ENCODE results near the gene PCK2.

The PCK2 gene

DNA sequence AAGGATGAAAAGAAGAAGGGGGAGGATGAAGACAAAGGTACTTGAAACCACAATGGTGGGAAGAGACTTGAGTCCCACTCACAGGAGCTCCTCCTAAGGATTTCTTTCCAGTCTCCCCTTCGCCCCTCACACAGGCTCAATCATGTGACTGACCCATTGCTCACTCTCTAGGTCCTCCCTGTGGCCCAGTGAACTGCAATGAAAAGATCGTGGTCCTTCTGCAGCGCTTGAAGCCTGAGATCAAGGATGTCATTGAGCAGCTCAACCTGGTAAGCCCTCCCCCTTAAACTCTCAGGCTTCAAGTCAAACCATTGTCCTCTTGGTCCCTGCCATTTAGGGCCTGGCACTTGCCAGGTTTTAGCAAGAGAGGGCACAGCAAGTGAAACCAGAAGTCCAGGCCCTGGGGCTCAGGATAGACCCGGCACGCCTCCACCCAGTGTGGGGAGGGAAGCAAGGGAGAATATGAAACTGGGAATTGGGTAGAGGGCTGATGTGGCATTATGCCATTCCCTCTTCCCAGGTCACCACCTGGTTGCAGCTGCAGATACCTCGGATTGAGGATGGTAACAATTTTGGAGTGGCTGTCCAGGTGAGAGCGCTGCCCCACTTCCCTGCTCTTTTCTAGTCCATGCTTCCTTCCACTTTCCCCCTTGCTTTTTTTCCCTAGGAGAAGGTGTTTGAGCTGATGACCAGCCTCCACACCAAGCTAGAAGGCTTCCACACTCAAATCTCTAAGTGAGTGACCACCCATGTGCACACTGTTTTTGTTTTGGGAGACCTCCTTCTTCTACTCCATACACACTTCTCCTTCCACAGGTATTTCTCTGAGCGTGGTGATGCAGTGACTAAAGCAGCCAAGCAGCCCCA lies 43.7 kb downstream of the PCK2 start:
- Histone ChIP-seq H3K9me3 (replicated peaks in 1 of 2; ENCODE audit: control insufficient read depth in 2 of 2, insufficient read depth in 1 of 2, low read depth in 1 of 2, low read length in 2 of 2) (no peaks in the 10 kb centered on the region), H3K23ac (ENCODE audit: low read depth, low read length, poor library complexity) (peak overlapping the region; percentile 85), H3K36me3 (replicated peaks in 1 of 2; ENCODE audit: control insufficient read depth in 2 of 2, insufficient read depth in 2 of 2, low read length in 2 of 2) (peaks cover 20 to 35% of the 10 kb centered on the region in 2 donors), H3K9ac (ENCODE audit: low read depth, low read length, poor library complexity) (no peak overlapping the region), H3K18ac (ENCODE audit: low read length) (no peak overlapping the region), H3K4me2 (ENCODE audit: insufficient read depth, low read length, poor library complexity, severe bottlenecking) (no peak overlapping the region), H3K27me3 (ENCODE audit: control insufficient read depth in 3 of 3, insufficient read depth in 3 of 3, low read depth in 1 of 3, low read length in 3 of 3) (no peaks in the 10 kb centered on the region), H2BK5ac (ENCODE audit: low read length) (no peak overlapping the region), H3K4me3 (ENCODE audit: low read length in 2 of 2) (peak overlapping the region in 1 of 2 donors; percentile 87), H3K79me1 (ENCODE audit: low read depth, low read length) (peaks cover 7% of the 10 kb centered on the region), H3K4me1 (ENCODE audit: control insufficient read depth in 2 of 2, insufficient read depth in 1 of 2, low read depth in 1 of 2, low read length in 2 of 2) (peaks cover 12 to 14% of the 10 kb centered on the region in 2 donors), H4K91ac (ENCODE audit: low read depth, low read length, poor library complexity) (no peak overlapping the region), H2BK12ac (ENCODE audit: low read length) (no peak overlapping the region), H3K4ac (ENCODE audit: low read length) (no peak overlapping the region), H2AK5ac (ENCODE audit: low read depth, low read length) (no peak overlapping the region), H2BK15ac (ENCODE audit: low read length) (no peak overlapping the region), H4K8ac (ENCODE audit: low read depth, low read length) (no peak overlapping the region), H3K27ac (replicated peaks; ENCODE audit: low read length) (no peak overlapping the region), H2BK120ac (ENCODE audit: low read depth, low read length) (no peak overlapping the region), H3K14ac (ENCODE audit: low read length) (no peak overlapping the region), H2AFZ (ENCODE audit: low read length) (no peak overlapping the region)
- WGBS, 2 donors (ENCODE audit: extremely low coverage in 2 of 2, insufficient read length in 2 of 2, insufficient replicate concordance in 1 of 2), result no CpG with 5 or more reads among the region's 8 CpGs
- no peak for DNase-seq (ENCODE audit: low spot score)

DNA sequence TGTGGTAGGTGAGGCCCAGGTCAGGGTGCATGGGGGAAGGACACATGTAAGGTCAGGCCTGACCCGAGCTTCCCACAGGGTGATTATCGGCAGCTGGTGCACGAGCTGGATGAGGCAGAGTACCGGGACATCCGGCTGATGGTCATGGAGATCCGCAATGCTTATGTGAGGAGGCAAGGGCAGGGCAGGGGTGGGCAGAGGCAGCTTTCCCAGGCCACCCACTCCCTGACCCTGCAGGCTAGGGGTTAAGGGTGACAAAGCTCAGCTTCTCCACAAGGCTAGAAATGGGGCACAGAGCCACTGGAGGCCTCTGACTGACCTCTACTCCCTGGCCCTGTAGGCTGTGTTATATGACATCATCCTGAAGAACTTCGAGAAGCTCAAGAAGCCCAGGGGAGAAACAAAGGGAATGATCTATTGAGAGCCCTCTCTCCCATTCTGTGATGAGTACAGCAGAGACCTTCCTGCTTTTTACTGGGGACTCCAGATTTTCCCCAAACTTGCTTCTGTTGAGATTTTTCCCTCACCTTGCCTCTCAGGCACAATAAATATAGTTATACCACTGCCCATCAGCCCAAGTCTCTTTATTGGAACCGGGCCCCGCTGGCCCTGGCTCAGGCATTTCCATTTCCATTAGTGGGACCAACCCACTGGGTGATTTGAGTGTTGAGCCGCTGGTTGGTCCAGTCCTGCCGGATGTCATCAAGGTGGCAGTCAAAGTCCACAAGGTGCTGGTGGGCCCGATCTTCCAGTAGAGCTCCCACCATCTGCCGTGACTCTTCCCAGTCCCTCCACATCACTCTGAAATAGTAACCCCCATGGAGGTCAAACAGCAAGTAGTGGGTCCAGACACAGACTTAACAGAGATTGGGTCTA lies 44.5 kb downstream of the PCK2 start:
- Histone ChIP-seq H3K4me2 (ENCODE audit: insufficient read depth, low read length, poor library complexity, severe bottlenecking) (no peak overlapping the region), H4K91ac (ENCODE audit: low read depth, low read length, poor library complexity) (no peak overlapping the region), H2BK12ac (ENCODE audit: low read length) (no peak overlapping the region), H3K36me3 (replicated peaks in 1 of 2; ENCODE audit: control insufficient read depth in 2 of 2, insufficient read depth in 2 of 2, low read length in 2 of 2) (peaks cover 21 to 44% of the 10 kb centered on the region in 2 donors), H3K23ac (ENCODE audit: low read depth, low read length, poor library complexity) (peak overlapping the region; percentile 85), H2BK5ac (ENCODE audit: low read length) (no peak overlapping the region), H4K8ac (ENCODE audit: low read depth, low read length) (peak overlapping the region; percentile 84), H2BK120ac (ENCODE audit: low read depth, low read length) (no peak overlapping the region), H3K9ac (ENCODE audit: low read depth, low read length, poor library complexity) (no peak overlapping the region), H3K79me1 (ENCODE audit: low read depth, low read length) (peaks cover 7% of the 10 kb centered on the region), H3K4me1 (ENCODE audit: control insufficient read depth in 2 of 2, insufficient read depth in 1 of 2, low read depth in 1 of 2, low read length in 2 of 2) (peaks cover 12 to 14% of the 10 kb centered on the region in 2 donors), H2AFZ (ENCODE audit: low read length) (no peak overlapping the region), H3K27me3 (ENCODE audit: control insufficient read depth in 3 of 3, insufficient read depth in 3 of 3, low read depth in 1 of 3, low read length in 3 of 3) (no peaks in the 10 kb centered on the region), H2AK5ac (ENCODE audit: low read depth, low read length) (no peak overlapping the region), H3K4ac (ENCODE audit: low read length) (no peak overlapping the region), H3K18ac (ENCODE audit: low read length) (no peak overlapping the region), H2BK15ac (ENCODE audit: low read length) (no peak overlapping the region), H3K14ac (ENCODE audit: low read length) (no peak overlapping the region), H3K9me3 (replicated peaks in 1 of 2; ENCODE audit: control insufficient read depth in 2 of 2, insufficient read depth in 1 of 2, low read depth in 1 of 2, low read length in 2 of 2) (no peaks in the 10 kb centered on the region), H3K4me3 (ENCODE audit: low read length in 2 of 2) (peak overlapping the region in 1 of 2 donors; percentile 11), H3K27ac (replicated peaks; ENCODE audit: low read length) (no peak overlapping the region)
- WGBS, 2 donors (ENCODE audit: extremely low coverage in 2 of 2, insufficient read length in 2 of 2, insufficient replicate concordance in 1 of 2), result no CpG with 5 or more reads among the region's 13 CpGs
- DNase-seq (ENCODE audit: low spot score), result no peak

DNA sequence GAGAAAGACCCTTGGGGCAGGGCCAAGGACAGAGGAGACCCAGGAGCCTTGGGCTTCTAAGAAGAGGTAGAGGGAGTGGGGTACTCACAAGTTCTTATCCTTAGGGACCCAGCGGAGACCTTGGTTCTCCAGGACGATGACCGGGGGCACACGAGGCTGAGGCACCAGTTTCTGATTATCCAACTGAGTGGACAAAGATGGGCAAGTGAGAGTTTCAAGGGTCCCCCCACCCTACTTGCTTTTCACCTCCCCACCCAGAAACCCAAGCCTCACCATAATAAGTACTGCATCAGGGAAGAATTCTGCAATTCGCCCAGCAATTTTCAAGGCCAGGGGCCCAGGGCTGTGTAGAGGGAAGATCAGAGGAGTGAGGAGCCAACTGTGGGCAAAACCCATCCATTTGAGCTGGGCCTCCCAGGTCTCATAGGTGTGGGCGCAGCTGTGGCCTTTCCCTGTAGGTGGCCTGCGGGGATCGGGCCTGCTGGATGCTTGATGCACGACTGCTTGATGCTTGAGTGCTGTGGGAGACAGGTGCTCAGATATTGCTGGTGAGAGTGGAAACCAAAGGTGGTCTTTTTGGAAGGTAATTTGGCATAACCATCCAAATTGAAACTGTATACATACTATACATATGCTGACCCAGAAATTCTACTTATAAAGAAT lies 45.3 kb downstream of the PCK2 start:
- DNase-seq (ENCODE audit: low spot score), result no peak
- H3K18ac ChIP-seq (ENCODE audit: low read length), result no peak overlapping the region
- H3K23ac ChIP-seq (ENCODE audit: low read depth, low read length, poor library complexity), result no peak overlapping the region
- H2AK5ac ChIP-seq (ENCODE audit: low read depth, low read length), result no peak overlapping the region
- no peak overlapping the region for H4K8ac ChIP-seq (ENCODE audit: low read depth, low read length)
- no peak overlapping the region for H2BK5ac ChIP-seq (ENCODE audit: low read length)
- no peaks in the 10 kb centered on the region for H3K9me3 ChIP-seq (replicated peaks in 1 of 2; ENCODE audit: control insufficient read depth in 2 of 2, insufficient read depth in 1 of 2, low read depth in 1 of 2, low read length in 2 of 2)
- H3K9ac ChIP-seq (ENCODE audit: low read depth, low read length, poor library complexity), result no peak overlapping the region
- H2BK12ac ChIP-seq (ENCODE audit: low read length), result no peak overlapping the region
- peaks cover 7% of the 10 kb centered on the region for H3K79me1 ChIP-seq (ENCODE audit: low read depth, low read length)
- H3K4me1 ChIP-seq (ENCODE audit: control insufficient read depth in 2 of 2, insufficient read depth in 1 of 2, low read depth in 1 of 2, low read length in 2 of 2), result peaks cover 12 to 14% of the 10 kb centered on the region in 2 donors
- H3K4ac ChIP-seq (ENCODE audit: low read length), result no peak overlapping the region
- H3K27me3 ChIP-seq (ENCODE audit: control insufficient read depth in 3 of 3, insufficient read depth in 3 of 3, low read depth in 1 of 3, low read length in 3 of 3), result no peaks in the 10 kb centered on the region
- H4K91ac ChIP-seq (ENCODE audit: low read depth, low read length, poor library complexity), result no peak overlapping the region
- H2BK15ac ChIP-seq (ENCODE audit: low read length), result no peak overlapping the region
- no peak overlapping the region for H3K14ac ChIP-seq (ENCODE audit: low read length)
- no peak overlapping the region for H3K27ac ChIP-seq (replicated peaks; ENCODE audit: low read length)
- no peak overlapping the region for H3K4me2 ChIP-seq (ENCODE audit: insufficient read depth, low read length, poor library complexity, severe bottlenecking)
- H2BK120ac ChIP-seq (ENCODE audit: low read depth, low read length), result no peak overlapping the region
- peaks cover 25 to 51% of the 10 kb centered on the region in 2 donors for H3K36me3 ChIP-seq (replicated peaks in 1 of 2; ENCODE audit: control insufficient read depth in 2 of 2, insufficient read depth in 2 of 2, low read length in 2 of 2)
- H2AFZ ChIP-seq (ENCODE audit: low read length), result no peak overlapping the region
- no CpG with 5 or more reads among the region's 9 CpGs for WGBS, 2 donors (ENCODE audit: extremely low coverage in 2 of 2, insufficient read length in 2 of 2, insufficient replicate concordance in 1 of 2)
- H3K4me3 ChIP-seq (ENCODE audit: low read length in 2 of 2), result peak overlapping the region in 1 of 2 donors; percentile 11

Measured in neuronal stem cell (in vitro differentiated cells).